DMS153 treated with DMSO at 0.1 percent for 48 hours (cell line): ENCODE measurements around the gene FSTL1.

Experiments used
- DNase-seq: peaks from one replicate; lab custom pipeline; 2025; ENCODE audit not compliant: unreplicated experiment; lab: John Stamatoyannopoulos, UW

The FSTL1 gene

GRCh38 chr3:120450600-120451271, at the start of gene FSTL1:
Gene FSTL1, minus strand, starts transcription at chr3:120450992. Its CDS starts 246 bp downstream, at chr3:120450746.
- no peak for DNase-seq

- DNase-seq = no peak
Observed at GRCh38 chr3:120498556-120499346, 48.0 kb upstream of the FSTL1 start.

GRCh38 chr3:120497818-120498217, 47.0 kb upstream of the FSTL1 start:
- no peak for DNase-seq

GRCh38 chr3:120497336-120497735, 46.5 kb upstream of the FSTL1 start:
- DNase-seq = no peak

GRCh38 chr3:120496278-120497002, 45.6 kb upstream of the FSTL1 start:
- DNase-seq = no peak

GRCh38 chr3:120495809-120496208, 45.0 kb upstream of the FSTL1 start:
- DNase-seq = no peak

- no peak for DNase-seq
Observed at GRCh38 chr3:120492103-120492502, 41.3 kb upstream of the FSTL1 start.

GRCh38 chr3:120489421-120489820, 38.6 kb upstream of the FSTL1 start:
- DNase-seq = no peak

GRCh38 chr3:120488296-120488695, 37.5 kb upstream of the FSTL1 start:
- DNase-seq = no peak

- no peak for DNase-seq
Observed at GRCh38 chr3:120487191-120487650, 36.4 kb upstream of the FSTL1 start.

- no peak for DNase-seq
Observed at GRCh38 chr3:120481081-120481480, 30.3 kb upstream of the FSTL1 start.

GRCh38 chr3:120477781-120478180, 27.0 kb upstream of the FSTL1 start:
- DNase-seq = no peak

- DNase-seq = no peak
Observed at GRCh38 chr3:120475722-120476377, 25.1 kb upstream of the FSTL1 start.

GRCh38 chr3:120473896-120474675, 23.3 kb upstream of the FSTL1 start:
- DNase-seq = no peak

- no peak for DNase-seq
Observed at GRCh38 chr3:120473389-120473788, 22.6 kb upstream of the FSTL1 start.

- DNase-seq = no peak
Observed at GRCh38 chr3:120472121-120472844, 21.5 kb upstream of the FSTL1 start.

GRCh38 chr3:120471643-120472042, 20.9 kb upstream of the FSTL1 start:
- no peak for DNase-seq

GRCh38 chr3:120470870-120471269, 20.1 kb upstream of the FSTL1 start:
- DNase-seq = no peak

- no peak for DNase-seq
Observed at GRCh38 chr3:120469882-120470301, 19.1 kb upstream of the FSTL1 start.

GRCh38 chr3:120469440-120469839, 18.6 kb upstream of the FSTL1 start:
- no peak for DNase-seq
